22Rv1 (cell line): Measurements from ENCODE around the gene RBM6.
"Not testable (repeated sequence)": the region's sequence is repeated elsewhere in the genome, so short reads cannot be mapped to it uniquely, and the experiment has no call there.

Experiments
- H3K27ac ChIP-seq: fragments of 450-650 bp; 2 replicates; pipeline ENCODE4 v1.5.1; 2017
- CTCF ChIP-seq: fragments of 450-650 bp; IDR thresholded peaks from 2 replicates; pipeline ENCODE4 v1.5.1; 2017; ENCODE audit warnings: mild to moderate bottlenecking
- ZFX ChIP-seq: fragments of 450-650 bp; IDR thresholded peaks from 2 replicates; pipeline ENCODE4 v1.6.1; 2017; ENCODE audit warnings: antibody characterized with exemption, borderline replicate concordance

Gene RBM6

GRCh38 chr3:50008931-50009330 is 69.0 kb downstream of the RBM6 start:
- H3K27ac ChIP-seq: no peak overlapping the region
- TF ChIP-seq ZFX (no peak), CTCF (no peak)

- no peak for TF ChIP-seq ZFX
- no peak for TF ChIP-seq CTCF
- H3K27ac ChIP-seq: no peak overlapping the region
Measured at GRCh38 chr3:50010959-50011358, 71.0 kb downstream of the RBM6 start.

- no peak for TF ChIP-seq CTCF
- no peak for TF ChIP-seq ZFX
- H3K27ac ChIP-seq: no peak overlapping the region
Measured at GRCh38 chr3:50015918-50016317, 76.0 kb downstream of the RBM6 start.

- no peak overlapping the region for H3K27ac ChIP-seq
- TF ChIP-seq CTCF: no peak
- no peak for TF ChIP-seq ZFX
Measured at GRCh38 chr3:50028346-50028745, 88.4 kb downstream of the RBM6 start.

- not testable (repeated sequence) for H3K27ac ChIP-seq
Measured at GRCh38 chr3:50031201-50031600, 91.3 kb downstream of the RBM6 start.

- no peak for TF ChIP-seq ZFX
- H3K27ac ChIP-seq: no peak overlapping the region
Measured at GRCh38 chr3:50044976-50045375, 105.0 kb downstream of the RBM6 start.

- TF ChIP-seq ZFX: no peak
- no peak for TF ChIP-seq CTCF
- no peak overlapping the region for H3K27ac ChIP-seq
Measured at GRCh38 chr3:50047426-50047825, 107.5 kb downstream of the RBM6 start.

GRCh38 chr3:50050361-50050760 is 110.4 kb downstream of the RBM6 start:
- TF ChIP-seq CTCF (no peak), ZFX (no peak)
- H3K27ac ChIP-seq: no peak overlapping the region
